ENCODE measurements around the gene CENPS. TPM values are rescaled to one million over a fixed set of nuclear protein-coding genes. Genes with fewer than 3 reads are reported as not detected.
"Not testable (repeated sequence)": the region's sequence is repeated elsewhere in the genome, so short reads cannot be mapped to it uniquely, and the experiment has no call there.

CENPS gene
- total RNA-seq, 1 experiment from 2014 or later, result 17.8 TPM

DNA sequence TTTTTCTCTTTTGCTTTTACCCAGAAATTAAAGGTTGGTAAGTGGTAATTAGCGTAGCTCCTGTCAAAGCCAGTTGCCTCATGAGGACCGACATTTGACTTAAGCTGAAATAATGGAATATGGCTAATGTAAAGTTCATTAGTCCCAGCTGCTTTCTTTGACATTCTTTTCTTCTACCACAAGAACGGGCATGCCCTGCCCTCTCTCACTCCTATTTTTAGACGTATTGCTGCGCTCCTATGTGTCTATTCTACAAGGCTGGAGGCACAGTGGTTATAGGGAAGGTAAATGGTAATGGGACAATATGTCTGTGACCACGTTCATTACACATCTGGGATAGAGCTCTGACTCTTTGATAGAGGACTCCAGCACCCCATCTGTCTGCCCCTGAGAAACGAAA lies 26.4 kb downstream of the CENPS start:
- Histone ChIP-seq H4K8ac (replicated peaks; ENCODE audit: insufficient read length, low read depth, low read length) (no peak overlapping the region), H4K5ac (ENCODE audit: insufficient read length, low read depth, low read length) (no peak overlapping the region), H2AK5ac (ENCODE audit: insufficient read length, low read length) (no peak overlapping the region), H4K91ac (ENCODE audit: insufficient read length, low read depth, low read length) (no peak overlapping the region), H3K9ac (ENCODE audit: extremely low read depth, insufficient read length, low read length) (no peak overlapping the region), H3K4me1 (ENCODE audit: insufficient read depth, low read length) (no peaks in the 10 kb centered on the region; the same call in 1 of the 2 replicates), H3K9me3 (ENCODE audit: control insufficient read depth, low read depth, low read length) (no peaks in the 10 kb centered on the region), H3K79me1 (ENCODE audit: insufficient read depth, low read depth, low read length, poor library complexity, severe bottlenecking) (no peaks in the 10 kb centered on the region), H2BK12ac (ENCODE audit: insufficient read length, low read depth, low read length) (no peak overlapping the region), H3K23ac (ENCODE audit: insufficient read length, low read depth, low read length) (no peak overlapping the region), H3K79me2 (ENCODE audit: insufficient read depth, low read length) (no peaks in the 10 kb centered on the region), H3K23me2 (ENCODE audit: insufficient read length, low read depth, low read length, poor library complexity, severe bottlenecking) (no peaks in the 10 kb centered on the region), H3K4me2 (ENCODE audit: insufficient read depth, insufficient read length, low read length) (no peak overlapping the region), H2BK120ac (ENCODE audit: low read depth, low read length, poor library complexity, severe bottlenecking) (no peak overlapping the region), H3K56ac (ENCODE audit: insufficient read length, low read depth, low read length) (no peak overlapping the region), H2BK5ac (ENCODE audit: insufficient read length, low read length) (no peak overlapping the region), H4K20me1 (ENCODE audit: control insufficient read depth, insufficient read depth, insufficient read length) (no peaks in the 10 kb centered on the region), H2BK15ac (ENCODE audit: low read depth, low read length) (no peak overlapping the region), H3K27me3 (ENCODE audit: insufficient read depth, low read length) (no peaks in the 10 kb centered on the region), H3K18ac (ENCODE audit: insufficient read length, low read depth, low read length) (no peak overlapping the region), H3K14ac (ENCODE audit: insufficient read depth, low read length) (no peak overlapping the region), H3K4ac (ENCODE audit: low read depth, low read length) (no peak overlapping the region), H3T11ph (ENCODE audit: low read length) (no peak overlapping the region), H2AFZ (ENCODE audit: low read length) (no peak overlapping the region), H3K27ac (ENCODE audit: insufficient read length, low read depth, low read length) (no peak overlapping the region), H2BK20ac (ENCODE audit: low read depth, low read length, poor library complexity, severe bottlenecking) (no peak overlapping the region)
- DNase-seq, result no peak
- no CpG with 5 or more reads among the region's 7 CpGs for WGBS (ENCODE audit: extremely low coverage, insufficient read length, low lambda C conversion rate)
- Mint-ChIP-seq H3K36me3 (ENCODE audit: insufficient read depth in 1 of 3, low read depth in 3 of 3) (peaks cover 11 to 45% (median 31%) of the 10 kb centered on the region in 3 experiments), H3K4me1 (peaks cover 1 to 2% of the 10 kb centered on the region in 2 experiments), H3K27me3 (ENCODE audit: low read depth) (no peaks in the 10 kb centered on the region), H3K4me3 (no peak overlapping the region), H3K27ac (peak overlapping the region in 2 of 3 experiments; percentile 21 to 88; a peak in 2 of 7 replicates), H3K9me3 (peaks cover 0 to 4% of the 10 kb centered on the region in 2 experiments; a peak in 1 of 5 replicates)
- TF ChIP-seq, protein P1, sequence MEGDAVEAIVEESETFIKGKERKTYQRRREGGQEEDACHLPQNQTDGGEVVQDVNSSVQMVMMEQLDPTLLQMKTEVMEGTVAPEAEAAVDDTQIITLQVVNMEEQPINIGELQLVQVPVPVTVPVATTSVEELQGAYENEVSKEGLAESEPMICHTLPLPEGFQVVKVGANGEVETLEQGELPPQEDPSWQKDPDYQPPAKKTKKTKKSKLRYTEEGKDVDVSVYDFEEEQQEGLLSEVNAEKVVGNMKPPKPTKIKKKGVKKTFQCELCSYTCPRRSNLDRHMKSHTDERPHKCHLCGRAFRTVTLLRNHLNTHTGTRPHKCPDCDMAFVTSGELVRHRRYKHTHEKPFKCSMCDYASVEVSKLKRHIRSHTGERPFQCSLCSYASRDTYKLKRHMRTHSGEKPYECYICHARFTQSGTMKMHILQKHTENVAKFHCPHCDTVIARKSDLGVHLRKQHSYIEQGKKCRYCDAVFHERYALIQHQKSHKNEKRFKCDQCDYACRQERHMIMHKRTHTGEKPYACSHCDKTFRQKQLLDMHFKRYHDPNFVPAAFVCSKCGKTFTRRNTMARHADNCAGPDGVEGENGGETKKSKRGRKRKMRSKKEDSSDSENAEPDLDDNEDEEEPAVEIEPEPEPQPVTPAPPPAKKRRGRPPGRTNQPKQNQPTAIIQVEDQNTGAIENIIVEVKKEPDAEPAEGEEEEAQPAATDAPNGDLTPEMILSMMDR (conservative IDR thresholded peaks at IDR 0.05), result no peak

DNA sequence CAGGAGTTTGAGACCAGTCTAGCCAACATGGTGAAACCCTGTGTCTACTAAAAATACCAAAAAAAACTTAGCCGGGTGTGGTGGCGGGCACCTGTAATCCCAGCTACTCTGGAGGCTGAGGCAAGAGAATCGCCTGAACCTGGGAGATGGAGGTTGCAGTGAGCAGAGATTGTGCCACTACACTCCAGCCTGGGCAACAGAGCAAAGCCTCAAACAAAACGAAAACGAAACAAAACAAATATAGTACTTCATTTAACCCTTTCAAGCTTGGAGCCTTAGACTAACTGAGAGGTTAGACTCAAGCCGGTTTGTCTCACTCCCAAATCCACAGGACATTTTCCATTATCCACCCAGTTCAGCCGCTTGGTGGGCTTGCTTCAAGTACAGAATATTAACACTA lies 27.2 kb downstream of the CENPS start:
- not testable (repeated sequence) for H3K4me3 Mint-ChIP-seq; H3K27ac ChIP-seq (ENCODE audit: insufficient read length, low read depth, low read length); H3K4me1 ChIP-seq (ENCODE audit: insufficient read depth, low read length)

More for the DNA sequence above, 27.2 kb downstream of the CENPS start:
- not testable (repeated sequence) for H2AK5ac ChIP-seq (ENCODE audit: insufficient read length, low read length); H3K9me3 ChIP-seq (ENCODE audit: control insufficient read depth, low read depth, low read length); H2BK15ac ChIP-seq (ENCODE audit: low read depth, low read length); H3K4me2 ChIP-seq (ENCODE audit: insufficient read depth, insufficient read length, low read length); H3K23ac ChIP-seq (ENCODE audit: insufficient read length, low read depth, low read length); H2BK20ac ChIP-seq (ENCODE audit: low read depth, low read length, poor library complexity, severe bottlenecking); H3K23me2 ChIP-seq (ENCODE audit: insufficient read length, low read depth, low read length, poor library complexity, severe bottlenecking); H3K4me1 Mint-ChIP-seq; H2AFZ ChIP-seq (ENCODE audit: low read length); H3K27ac Mint-ChIP-seq; H3K18ac ChIP-seq (ENCODE audit: insufficient read length, low read depth, low read length); H4K5ac ChIP-seq (ENCODE audit: insufficient read length, low read depth, low read length); H3K14ac ChIP-seq (ENCODE audit: insufficient read depth, low read length); H3K9me3 Mint-ChIP-seq; H4K20me1 ChIP-seq (ENCODE audit: control insufficient read depth, insufficient read depth, insufficient read length); H3K27me3 ChIP-seq (ENCODE audit: insufficient read depth, low read length); H4K8ac ChIP-seq (replicated peaks; ENCODE audit: insufficient read length, low read depth, low read length); H2BK5ac ChIP-seq (ENCODE audit: insufficient read length, low read length); H4K91ac ChIP-seq (ENCODE audit: insufficient read length, low read depth, low read length); H3K56ac ChIP-seq (ENCODE audit: insufficient read length, low read depth, low read length); DNase-seq; H3K79me1 ChIP-seq (ENCODE audit: insufficient read depth, low read depth, low read length, poor library complexity, severe bottlenecking); H3K9ac ChIP-seq (ENCODE audit: extremely low read depth, insufficient read length, low read length); H2BK120ac ChIP-seq (ENCODE audit: low read depth, low read length, poor library complexity, severe bottlenecking); H3K79me2 ChIP-seq (ENCODE audit: insufficient read depth, low read length); H3K27me3 Mint-ChIP-seq (ENCODE audit: low read depth); H3T11ph ChIP-seq (ENCODE audit: low read length); H2BK12ac ChIP-seq (ENCODE audit: insufficient read length, low read depth, low read length); H3K4ac ChIP-seq (ENCODE audit: low read depth, low read length)
- WGBS (ENCODE audit: extremely low coverage, insufficient read length, low lambda C conversion rate), result no CpG with 5 or more reads among the region's 7 CpGs
- peaks cover 16 to 50% (median 37%) of the 10 kb centered on the region in 3 experiments for H3K36me3 Mint-ChIP-seq (ENCODE audit: insufficient read depth in 1 of 3, low read depth in 3 of 3)
